ENCODE data around the gene CLEC1B. TPM values are rescaled to one million over a fixed set of nuclear protein-coding genes. Genes with fewer than 3 reads are reported as not detected.

The CLEC1B gene
- total RNA-seq, 1 donor from 2014 or later: not detected

DNA sequence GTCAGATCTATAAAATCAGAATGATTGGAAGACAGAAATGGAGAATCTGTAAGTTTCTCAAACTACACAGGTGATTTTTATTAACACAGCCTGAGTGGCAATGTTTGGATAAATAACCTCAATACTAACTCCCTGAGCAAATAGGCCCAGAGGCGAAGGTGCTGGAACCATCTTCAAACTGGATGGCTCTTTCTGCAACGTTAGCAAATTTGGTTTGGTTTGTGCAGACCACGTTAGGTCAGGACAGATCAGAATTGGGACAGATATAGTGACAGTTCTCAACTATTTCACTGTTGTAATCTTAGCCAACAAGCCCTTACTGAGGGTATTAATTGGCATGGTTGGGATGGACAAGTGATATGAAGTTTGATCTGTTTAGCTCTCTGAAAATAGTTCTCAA, 22.4 kb upstream of the CLEC1B start:
- TF ChIP-seq, protein P1, sequence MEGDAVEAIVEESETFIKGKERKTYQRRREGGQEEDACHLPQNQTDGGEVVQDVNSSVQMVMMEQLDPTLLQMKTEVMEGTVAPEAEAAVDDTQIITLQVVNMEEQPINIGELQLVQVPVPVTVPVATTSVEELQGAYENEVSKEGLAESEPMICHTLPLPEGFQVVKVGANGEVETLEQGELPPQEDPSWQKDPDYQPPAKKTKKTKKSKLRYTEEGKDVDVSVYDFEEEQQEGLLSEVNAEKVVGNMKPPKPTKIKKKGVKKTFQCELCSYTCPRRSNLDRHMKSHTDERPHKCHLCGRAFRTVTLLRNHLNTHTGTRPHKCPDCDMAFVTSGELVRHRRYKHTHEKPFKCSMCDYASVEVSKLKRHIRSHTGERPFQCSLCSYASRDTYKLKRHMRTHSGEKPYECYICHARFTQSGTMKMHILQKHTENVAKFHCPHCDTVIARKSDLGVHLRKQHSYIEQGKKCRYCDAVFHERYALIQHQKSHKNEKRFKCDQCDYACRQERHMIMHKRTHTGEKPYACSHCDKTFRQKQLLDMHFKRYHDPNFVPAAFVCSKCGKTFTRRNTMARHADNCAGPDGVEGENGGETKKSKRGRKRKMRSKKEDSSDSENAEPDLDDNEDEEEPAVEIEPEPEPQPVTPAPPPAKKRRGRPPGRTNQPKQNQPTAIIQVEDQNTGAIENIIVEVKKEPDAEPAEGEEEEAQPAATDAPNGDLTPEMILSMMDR (IDR thresholded peaks at IDR 0.05; ENCODE audit: unreplicated experiment): no peak
- H3K4me3 Mint-ChIP-seq (ENCODE audit: low read depth): no peak overlapping the region
- no peaks in the 10 kb centered on the region for H3K9me3 Mint-ChIP-seq (ENCODE audit: low read depth)
- H3K36me3 Mint-ChIP-seq (ENCODE audit: insufficient read depth): no peaks in the 10 kb centered on the region
- no peaks in the 10 kb centered on the region for H3K27me3 Mint-ChIP-seq
- no peak overlapping the region for H3K27ac Mint-ChIP-seq
- H3K4me1 Mint-ChIP-seq (ENCODE audit: low read depth): peaks cover 7% of the 10 kb centered on the region
- no peak for DNase-seq (ENCODE audit: low spot score, unreplicated experiment)

DNA sequence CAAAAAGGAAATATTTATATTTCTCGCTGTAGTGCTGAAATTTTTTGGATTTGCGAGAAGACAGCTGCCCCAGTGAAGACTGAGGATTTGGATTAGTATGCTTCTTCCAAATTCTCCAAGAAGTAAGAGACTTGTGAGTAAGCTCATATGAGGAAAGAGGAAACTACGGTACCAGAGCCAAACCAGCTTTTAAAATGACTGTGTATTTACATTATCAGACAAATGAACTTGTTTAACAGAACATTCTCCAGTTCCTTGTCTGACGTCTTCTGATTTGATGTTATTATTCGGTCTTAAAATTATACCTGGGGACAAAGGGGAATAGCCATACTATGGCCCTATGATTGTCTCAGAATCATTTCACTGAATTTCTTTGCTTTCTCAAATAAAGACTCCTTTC, 19.5 kb upstream of the CLEC1B start:
- TF ChIP-seq, protein P1 (IDR thresholded peaks at IDR 0.05; ENCODE audit: unreplicated experiment): no peak
- no peaks in the 10 kb centered on the region for H3K27me3 Mint-ChIP-seq
- no peak overlapping the region for H3K4me3 Mint-ChIP-seq (ENCODE audit: low read depth)
- no peak for DNase-seq (ENCODE audit: low spot score, unreplicated experiment)
- peaks cover 7% of the 10 kb centered on the region for H3K4me1 Mint-ChIP-seq (ENCODE audit: low read depth)
- no peak overlapping the region for H3K27ac Mint-ChIP-seq
- H3K9me3 Mint-ChIP-seq (ENCODE audit: low read depth): no peaks in the 10 kb centered on the region
- no peaks in the 10 kb centered on the region for H3K36me3 Mint-ChIP-seq (ENCODE audit: insufficient read depth)

DNA sequence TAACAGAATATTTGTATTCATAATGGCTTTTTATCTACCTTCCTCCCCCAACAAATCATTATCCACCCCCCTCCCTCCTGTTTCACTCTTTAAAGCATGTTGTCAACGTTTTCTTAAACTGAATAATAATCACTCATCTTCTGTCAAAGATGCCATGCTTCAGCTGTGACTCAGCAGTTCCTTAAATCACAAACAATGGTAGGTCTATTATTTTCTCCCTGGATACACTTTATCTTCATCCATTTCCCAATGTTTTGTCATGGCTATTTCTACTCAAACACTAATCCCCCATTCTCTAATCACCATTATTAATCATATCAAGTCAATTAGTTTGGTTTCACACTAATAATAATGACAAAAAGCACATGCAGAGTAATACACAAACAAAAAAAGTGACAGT, 18.0 kb upstream of the CLEC1B start:
- Mint-ChIP-seq H3K36me3 (ENCODE audit: insufficient read depth) (no peaks in the 10 kb centered on the region), H3K27me3 (no peaks in the 10 kb centered on the region), H3K27ac (peak overlapping the region; percentile 2), H3K4me1 (ENCODE audit: low read depth) (peaks cover 7% of the 10 kb centered on the region), H3K9me3 (ENCODE audit: low read depth) (no peaks in the 10 kb centered on the region), H3K4me3 (ENCODE audit: low read depth) (no peak overlapping the region)
- TF ChIP-seq, protein P1 (IDR thresholded peaks at IDR 0.05; ENCODE audit: unreplicated experiment): no peak
- no peak for DNase-seq (ENCODE audit: low spot score, unreplicated experiment)

DNA sequence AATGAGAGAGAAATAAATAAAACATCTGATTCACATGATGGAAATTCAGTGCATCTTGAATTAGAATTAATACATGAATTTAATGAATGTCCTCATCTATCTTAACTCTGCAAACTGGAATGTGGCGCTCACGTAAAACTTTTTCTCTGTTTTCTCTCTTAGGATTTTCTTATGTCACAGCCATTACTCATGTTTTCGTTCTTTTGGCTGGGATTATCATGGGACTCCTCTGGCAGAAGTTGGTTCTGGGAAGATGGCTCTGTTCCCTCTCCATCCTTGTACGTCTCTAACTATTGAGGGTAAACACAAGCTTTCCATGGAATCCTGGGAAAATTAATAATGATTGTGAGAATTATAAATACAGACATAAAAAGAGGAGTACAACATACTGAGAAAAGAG, 16.5 kb upstream of the CLEC1B start:
- no peaks in the 10 kb centered on the region for H3K36me3 Mint-ChIP-seq (ENCODE audit: insufficient read depth)

DNA sequence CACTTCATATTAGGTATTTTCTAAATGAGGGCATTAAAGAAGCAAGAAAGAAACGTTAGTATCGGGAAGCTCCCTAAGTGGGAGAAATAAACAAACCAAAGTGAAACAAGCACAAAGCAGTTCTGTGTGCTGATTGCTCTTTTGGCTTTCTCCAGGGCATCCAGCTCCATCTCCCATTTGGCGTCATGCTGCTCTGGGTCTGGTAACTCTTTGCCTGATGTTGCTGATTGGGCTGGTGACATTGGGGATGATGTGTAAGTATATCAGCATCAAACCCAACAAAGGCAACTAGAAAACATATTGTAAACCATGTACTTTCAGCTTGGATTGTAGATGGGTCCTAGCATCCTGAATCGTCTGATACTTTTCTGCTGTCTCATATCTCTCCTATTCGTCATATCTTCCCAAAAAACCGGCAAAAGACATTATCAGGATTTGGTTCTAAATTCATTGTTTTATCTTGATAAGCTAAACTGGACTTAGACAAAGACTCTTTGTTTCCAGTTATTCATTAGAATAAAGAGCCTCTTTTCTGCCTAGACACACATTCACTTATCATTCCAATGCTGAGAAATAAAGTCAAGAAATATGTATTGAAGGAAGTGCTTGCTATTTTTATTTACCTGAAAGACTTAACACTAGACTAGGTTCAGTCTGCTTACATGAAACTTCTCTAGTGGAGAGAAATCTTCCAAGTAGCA, 13.9 kb upstream of the CLEC1B start:
- H3K27me3 Mint-ChIP-seq: peaks cover 4% of the 10 kb centered on the region
- peaks cover 7% of the 10 kb centered on the region for H3K4me1 Mint-ChIP-seq (ENCODE audit: low read depth)
- no peak overlapping the region for H3K4me3 Mint-ChIP-seq (ENCODE audit: low read depth)
- TF ChIP-seq, protein P1 (IDR thresholded peaks at IDR 0.05; ENCODE audit: unreplicated experiment): no peak
- H3K36me3 Mint-ChIP-seq (ENCODE audit: insufficient read depth): no peaks in the 10 kb centered on the region
- H3K27ac Mint-ChIP-seq: no peak overlapping the region
- no peaks in the 10 kb centered on the region for H3K9me3 Mint-ChIP-seq (ENCODE audit: low read depth)
- DNase-seq (ENCODE audit: low spot score, unreplicated experiment): no peak

More for the DNA sequence above, 16.5 kb upstream of the CLEC1B start:
- DNase-seq (ENCODE audit: low spot score, unreplicated experiment): no peak
- H3K9me3 Mint-ChIP-seq (ENCODE audit: low read depth): no peaks in the 10 kb centered on the region
- no peak overlapping the region for H3K27ac Mint-ChIP-seq
- H3K4me1 Mint-ChIP-seq (ENCODE audit: low read depth): peaks cover 7% of the 10 kb centered on the region
- H3K4me3 Mint-ChIP-seq (ENCODE audit: low read depth): no peak overlapping the region
- H3K27me3 Mint-ChIP-seq: peaks cover 4% of the 10 kb centered on the region
- TF ChIP-seq, protein P1 (IDR thresholded peaks at IDR 0.05; ENCODE audit: unreplicated experiment): no peak

All from progenitor cell of endocrine pancreas (in vitro differentiated cells).